ENCODE results near the gene PARP2.

PARP2 gene

GRCh38 chr14:20386276-20386855 is 42.9 kb downstream of the PARP2 start:
- no peak for TF ChIP-seq CTCF (IDR thresholded peaks at IDR 0.05; ENCODE audit: borderline replicate concordance, control extremely low read depth, extremely low read depth, insufficient read depth, missing control alignments)
- DNase-seq (ENCODE audit: low spot score), result no peak
- in situ Hi-C loops (cut with MboI; ENCODE audit: low sequenced_read_pairs, unreplicated experiment), result no loop called here

- DNase-seq (ENCODE audit: low spot score), result peak; percentile 57
- in situ Hi-C loops (cut with MboI; ENCODE audit: low sequenced_read_pairs, unreplicated experiment), result no loop called here
- no peak for TF ChIP-seq CTCF (IDR thresholded peaks at IDR 0.05; ENCODE audit: borderline replicate concordance, control extremely low read depth, extremely low read depth, insufficient read depth, missing control alignments)
Measured at GRCh38 chr14:20387576-20387975, 44.1 kb downstream of the PARP2 start.

- TF ChIP-seq CTCF (IDR thresholded peaks at IDR 0.05; ENCODE audit: borderline replicate concordance, control extremely low read depth, extremely low read depth, insufficient read depth, missing control alignments), result no peak
- no peak for DNase-seq (ENCODE audit: low spot score)
- in situ Hi-C loops (cut with MboI; ENCODE audit: low sequenced_read_pairs, unreplicated experiment), result no loop called here
Measured at GRCh38 chr14:20388159-20388558, 44.7 kb downstream of the PARP2 start.

- in situ Hi-C loops (cut with MboI; ENCODE audit: low sequenced_read_pairs, unreplicated experiment), result no loop called here
- TF ChIP-seq CTCF (IDR thresholded peaks at IDR 0.05; ENCODE audit: borderline replicate concordance, control extremely low read depth, extremely low read depth, insufficient read depth, missing control alignments), result no peak
- DNase-seq (ENCODE audit: low spot score), result no peak
Measured at GRCh38 chr14:20391505-20391904, 48.1 kb downstream of the PARP2 start.

- DNase-seq (ENCODE audit: low spot score), result no peak
- no peak for TF ChIP-seq CTCF (IDR thresholded peaks at IDR 0.05; ENCODE audit: borderline replicate concordance, control extremely low read depth, extremely low read depth, insufficient read depth, missing control alignments)
- in situ Hi-C loops (cut with MboI; ENCODE audit: low sequenced_read_pairs, unreplicated experiment), result no loop called here
Measured at GRCh38 chr14:20397511-20397910, 54.1 kb downstream of the PARP2 start.

GRCh38 chr14:20400589-20400964 is 57.1 kb downstream of the PARP2 start:
- in situ Hi-C loops (cut with MboI; ENCODE audit: low sequenced_read_pairs, unreplicated experiment), result no loop called here
- no peak for TF ChIP-seq CTCF (IDR thresholded peaks at IDR 0.05; ENCODE audit: borderline replicate concordance, control extremely low read depth, extremely low read depth, insufficient read depth, missing control alignments)
- DNase-seq (ENCODE audit: low spot score), result no peak
